ENCODE results near the gene NRXN3. TPM values are rescaled to one million over a fixed set of nuclear protein-coding genes. Genes with fewer than 3 reads are reported as not detected.

The NRXN3 gene
- total RNA-seq, 1 experiment from 2014 or later, result not detected

- Histone ChIP-seq H4K20me1 (ENCODE audit: insufficient read depth) (no peaks in the 10 kb centered on the region; the same call in 1 of the 2 replicates), H3K4me2 (no peak overlapping the region), H3K4me3 (no peak overlapping the region), H3K4me1 (replicated peaks; ENCODE audit: insufficient read depth) (no peaks in the 10 kb centered on the region), H3K27ac (no peak overlapping the region), H3K27me3 (ENCODE audit: insufficient read depth, low read depth) (no peaks in the 10 kb centered on the region), H2AFZ (no peak overlapping the region), H3K36me3 (ENCODE audit: low read depth) (no peaks in the 10 kb centered on the region), H3F3A (ENCODE audit: insufficient read depth, low read depth) (no peaks in the 10 kb centered on the region), H3K79me2 (ENCODE audit: low read depth) (no peaks in the 10 kb centered on the region), H3K9me2 (ENCODE audit: insufficient read depth) (no peaks in the 10 kb centered on the region), H3K9me3 (ENCODE audit: insufficient read depth, low read depth) (no peaks in the 10 kb centered on the region)
- TF ChIP-seq EZH2 (IDR thresholded peaks at IDR 0.05; ENCODE audit: low read depth), result no peak
- TF ChIP-seq, protein P1, sequence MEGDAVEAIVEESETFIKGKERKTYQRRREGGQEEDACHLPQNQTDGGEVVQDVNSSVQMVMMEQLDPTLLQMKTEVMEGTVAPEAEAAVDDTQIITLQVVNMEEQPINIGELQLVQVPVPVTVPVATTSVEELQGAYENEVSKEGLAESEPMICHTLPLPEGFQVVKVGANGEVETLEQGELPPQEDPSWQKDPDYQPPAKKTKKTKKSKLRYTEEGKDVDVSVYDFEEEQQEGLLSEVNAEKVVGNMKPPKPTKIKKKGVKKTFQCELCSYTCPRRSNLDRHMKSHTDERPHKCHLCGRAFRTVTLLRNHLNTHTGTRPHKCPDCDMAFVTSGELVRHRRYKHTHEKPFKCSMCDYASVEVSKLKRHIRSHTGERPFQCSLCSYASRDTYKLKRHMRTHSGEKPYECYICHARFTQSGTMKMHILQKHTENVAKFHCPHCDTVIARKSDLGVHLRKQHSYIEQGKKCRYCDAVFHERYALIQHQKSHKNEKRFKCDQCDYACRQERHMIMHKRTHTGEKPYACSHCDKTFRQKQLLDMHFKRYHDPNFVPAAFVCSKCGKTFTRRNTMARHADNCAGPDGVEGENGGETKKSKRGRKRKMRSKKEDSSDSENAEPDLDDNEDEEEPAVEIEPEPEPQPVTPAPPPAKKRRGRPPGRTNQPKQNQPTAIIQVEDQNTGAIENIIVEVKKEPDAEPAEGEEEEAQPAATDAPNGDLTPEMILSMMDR (conservative IDR thresholded peaks at IDR 0.05), result no peak
- intact Hi-C loops (cut with micrococcal nuclease; ENCODE audit: unreplicated experiment), result no loop called here
- DNase-seq, result no peak
- ChIA-PET POLR2A (ENCODE audit: unreplicated experiment) (no interaction called here), CTCF (no interaction called here)
- no TSS peak for BruUV-seq (replicated peaks)
Measured at GRCh38 chr14:78398216-78398615, 228.0 kb downstream of the NRXN3 start.

GRCh38 chr14:78399316-78399889 is 229.2 kb downstream of the NRXN3 start:
- TF ChIP-seq, protein P1 (conservative IDR thresholded peaks at IDR 0.05), result no peak
- TF ChIP-seq EZH2 (IDR thresholded peaks at IDR 0.05; ENCODE audit: low read depth), result no peak
- intact Hi-C loops (cut with micrococcal nuclease; ENCODE audit: unreplicated experiment), result no loop called here
- H4K20me1 ChIP-seq (ENCODE audit: insufficient read depth), result no peaks in the 10 kb centered on the region; the same call in 1 of the 2 replicates
- H3K4me2 ChIP-seq, result no peak overlapping the region
- no peak for DNase-seq
- H3K9me3 ChIP-seq (ENCODE audit: insufficient read depth, low read depth), result no peaks in the 10 kb centered on the region
- H3K27ac ChIP-seq, result no peak overlapping the region
- H3F3A ChIP-seq (ENCODE audit: insufficient read depth, low read depth), result no peaks in the 10 kb centered on the region
- H2AFZ ChIP-seq, result no peak overlapping the region
- ChIA-PET POLR2A (ENCODE audit: unreplicated experiment) (no interaction called here), CTCF (no interaction called here)
- no TSS peak for BruUV-seq (replicated peaks)
- H3K79me2 ChIP-seq (ENCODE audit: low read depth), result no peaks in the 10 kb centered on the region
- peaks cover 3% of the 10 kb centered on the region; the same call in 1 of the 2 replicates for H3K27me3 ChIP-seq (ENCODE audit: insufficient read depth, low read depth)
- no peaks in the 10 kb centered on the region for H3K9me2 ChIP-seq (ENCODE audit: insufficient read depth)
- no peaks in the 10 kb centered on the region for H3K36me3 ChIP-seq (ENCODE audit: low read depth)
- H3K4me3 ChIP-seq, result no peak overlapping the region
- H3K4me1 ChIP-seq (replicated peaks; ENCODE audit: insufficient read depth), result no peaks in the 10 kb centered on the region

- DNase-seq, result no peak
- BruUV-seq (replicated peaks), result no TSS peak
- Histone ChIP-seq H3K9me3 (ENCODE audit: insufficient read depth, low read depth) (no peaks in the 10 kb centered on the region), H3K4me2 (no peak overlapping the region), H3K79me2 (ENCODE audit: low read depth) (no peaks in the 10 kb centered on the region), H3K27me3 (ENCODE audit: insufficient read depth, low read depth) (peaks cover 7% of the 10 kb centered on the region; the same call in 1 of the 2 replicates), H2AFZ (no peak overlapping the region), H3K4me3 (no peak overlapping the region), H3K9me2 (ENCODE audit: insufficient read depth) (no peaks in the 10 kb centered on the region), H3K27ac (no peak overlapping the region), H3K4me1 (replicated peaks; ENCODE audit: insufficient read depth) (no peaks in the 10 kb centered on the region), H3K36me3 (ENCODE audit: low read depth) (no peaks in the 10 kb centered on the region), H4K20me1 (ENCODE audit: insufficient read depth) (no peaks in the 10 kb centered on the region), H3F3A (ENCODE audit: insufficient read depth, low read depth) (no peaks in the 10 kb centered on the region)
- intact Hi-C loops (cut with micrococcal nuclease; ENCODE audit: unreplicated experiment), result no loop called here
- POLR2A ChIA-PET (ENCODE audit: unreplicated experiment), result no interaction called here
- CTCF ChIA-PET, result no interaction called here
- no peak for TF ChIP-seq EZH2 (IDR thresholded peaks at IDR 0.05; ENCODE audit: low read depth)
Measured at GRCh38 chr14:78401866-78402265, 231.7 kb downstream of the NRXN3 start.

- Histone ChIP-seq H3K27ac (no peak overlapping the region), H3K9me2 (ENCODE audit: insufficient read depth) (no peaks in the 10 kb centered on the region), H3K9me3 (ENCODE audit: insufficient read depth, low read depth) (no peaks in the 10 kb centered on the region), H3K4me1 (replicated peaks; ENCODE audit: insufficient read depth) (no peaks in the 10 kb centered on the region), H3K27me3 (ENCODE audit: insufficient read depth, low read depth) (peaks cover 7% of the 10 kb centered on the region; the same call in 1 of the 2 replicates), H3K36me3 (ENCODE audit: low read depth) (no peaks in the 10 kb centered on the region), H3K4me2 (no peak overlapping the region), H2AFZ (no peak overlapping the region), H3F3A (ENCODE audit: insufficient read depth, low read depth) (no peaks in the 10 kb centered on the region), H4K20me1 (ENCODE audit: insufficient read depth) (no peaks in the 10 kb centered on the region), H3K4me3 (no peak overlapping the region), H3K79me2 (ENCODE audit: low read depth) (no peaks in the 10 kb centered on the region)
- CTCF ChIA-PET, result no interaction called here
- DNase-seq, result no peak
- intact Hi-C loops (cut with micrococcal nuclease; ENCODE audit: unreplicated experiment), result no loop called here
- no TSS peak for BruUV-seq (replicated peaks)
- no peak for TF ChIP-seq EZH2 (IDR thresholded peaks at IDR 0.05; ENCODE audit: low read depth)
- TF ChIP-seq, protein P1 (conservative IDR thresholded peaks at IDR 0.05), result no peak
- POLR2A ChIA-PET (ENCODE audit: unreplicated experiment), result no interaction called here
Measured at GRCh38 chr14:78403278-78403815, 233.2 kb downstream of the NRXN3 start.

Data from PC-9 (cell line).